NCI-H446 (cell line): Measurements from ENCODE around the gene PTGIS.

Source experiments
- DNase-seq, 2 experiments: peaks; one replicate each; lab custom pipeline; 2025; lab: John Stamatoyannopoulos, UW

PTGIS gene

GRCh38 chr20:49560186-49560585 is 7.8 kb downstream of the PTGIS start:
- DNase-seq, result no peak

DNA sequence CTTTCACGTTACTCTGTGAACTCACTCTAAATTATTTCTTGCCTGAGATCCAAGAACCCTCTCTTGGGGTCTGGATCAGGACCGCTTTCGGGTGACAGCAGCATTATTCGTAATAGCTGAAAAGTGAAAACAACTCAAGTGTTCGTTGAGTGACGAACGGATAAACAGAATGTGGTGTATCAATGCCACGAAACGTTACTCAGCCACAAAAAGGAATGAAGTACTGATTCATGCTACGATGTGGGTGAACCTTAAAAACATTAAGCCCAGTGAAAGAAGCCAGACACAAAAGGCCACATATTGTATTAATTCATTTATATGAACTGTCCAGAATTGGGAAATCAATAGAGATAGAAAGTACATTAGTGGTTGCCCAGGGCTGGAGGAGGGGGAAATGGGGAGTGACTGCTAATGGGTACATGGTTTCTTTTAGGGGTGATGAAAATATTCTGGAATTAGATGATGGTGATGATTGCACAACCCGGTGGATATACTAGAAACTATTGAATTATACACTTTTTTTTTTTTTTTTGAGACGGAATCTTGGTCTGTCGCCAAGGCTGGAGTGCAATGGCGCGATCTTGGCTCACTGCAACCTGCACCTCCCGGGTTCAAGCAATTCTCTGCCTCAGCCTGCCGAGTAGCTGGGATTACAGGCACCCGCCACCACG is 8.4 kb downstream of the PTGIS start:
- DNase-seq, result no peak

GRCh38 chr20:49558826-49559225 is 9.1 kb downstream of the PTGIS start:
- DNase-seq, result no peak

DNA sequence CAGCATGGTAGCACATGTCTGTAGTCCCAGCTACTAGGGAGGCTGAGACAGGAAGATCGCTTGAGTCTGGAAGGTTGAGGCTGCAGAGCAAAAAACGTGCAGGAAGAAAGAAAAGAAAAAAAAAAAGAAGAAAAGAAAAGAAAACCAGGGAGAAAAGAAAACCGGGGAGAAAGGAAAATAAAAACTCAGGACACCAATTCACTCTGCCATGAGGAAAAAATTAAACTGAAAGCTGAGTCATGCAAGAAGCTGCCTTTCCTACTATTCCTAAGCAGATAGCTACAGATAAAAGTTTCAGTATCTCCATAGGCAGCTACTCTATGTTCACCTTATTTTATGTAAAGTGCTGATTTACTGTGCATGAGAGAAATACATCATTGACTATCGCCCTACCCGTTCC is 10.5 kb downstream of the PTGIS start:
- no peak for DNase-seq

- DNase-seq, result no peak
Observed at GRCh38 chr20:49556621-49557020, 11.3 kb downstream of the PTGIS start.

DNA sequence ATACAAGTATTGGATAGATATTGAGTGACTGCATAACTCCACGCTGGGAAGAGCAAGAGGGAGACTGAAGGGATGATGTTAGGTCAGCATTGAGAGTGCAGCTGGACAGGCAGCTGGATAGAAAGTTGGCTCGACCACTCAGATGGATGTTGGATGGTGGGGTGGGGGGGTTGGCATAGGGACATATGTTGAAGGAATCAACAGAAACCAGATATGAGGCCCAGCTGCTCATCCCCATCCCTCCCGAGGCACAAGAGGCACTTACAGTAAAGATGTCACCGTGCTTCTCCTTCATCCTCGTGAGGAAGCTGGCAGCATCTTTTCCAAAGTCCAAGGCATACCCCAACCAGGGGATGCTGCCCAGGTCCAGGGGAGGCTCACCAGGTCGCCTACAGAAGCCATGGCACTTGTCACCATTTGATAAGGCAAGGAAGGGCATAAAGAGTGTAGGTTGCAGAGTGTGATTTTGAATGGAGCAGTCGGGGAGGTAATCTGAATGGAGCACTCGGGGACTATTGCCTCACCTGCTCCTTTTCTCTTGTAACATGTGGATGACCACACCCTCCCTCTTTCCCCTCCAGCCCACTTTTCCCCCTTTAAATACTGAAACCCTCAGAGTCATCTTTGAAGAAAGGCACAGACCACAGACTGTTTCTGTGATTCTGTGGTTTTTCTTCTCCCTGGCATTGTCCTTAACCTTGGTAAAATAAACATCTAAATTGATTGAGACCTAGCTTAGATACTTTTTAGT is 18.0 kb downstream of the PTGIS start:
- no peak for DNase-seq

DNA sequence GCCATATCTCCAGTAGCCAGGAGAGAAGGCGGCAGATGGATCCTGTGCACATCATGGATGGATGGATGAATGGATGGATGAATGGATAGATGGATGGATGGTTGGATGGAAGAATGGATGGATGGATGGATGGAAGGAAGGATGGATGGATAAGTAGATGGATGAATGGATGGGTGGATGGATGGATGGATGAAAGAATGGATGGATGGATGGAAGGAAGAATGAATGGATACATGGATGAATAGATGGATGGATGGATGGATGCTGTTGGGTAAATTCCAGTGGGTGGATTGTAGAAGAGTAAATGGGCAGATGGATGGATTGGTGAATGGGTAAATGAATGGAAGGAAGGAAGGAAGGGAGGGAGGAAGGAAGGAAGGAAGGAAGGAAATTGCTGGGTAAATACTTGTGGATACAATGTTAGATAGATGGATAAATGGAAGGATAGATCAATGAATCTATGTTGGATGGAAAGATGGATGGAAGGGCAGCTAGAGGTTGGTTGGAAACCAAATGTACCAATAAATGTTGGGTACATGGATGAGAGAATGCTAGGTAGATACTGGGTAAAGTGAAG is 19.5 kb downstream of the PTGIS start:
- no peak for DNase-seq

- DNase-seq, result no peak
Observed at GRCh38 chr20:49545572-49545971, 22.4 kb downstream of the PTGIS start.

DNA sequence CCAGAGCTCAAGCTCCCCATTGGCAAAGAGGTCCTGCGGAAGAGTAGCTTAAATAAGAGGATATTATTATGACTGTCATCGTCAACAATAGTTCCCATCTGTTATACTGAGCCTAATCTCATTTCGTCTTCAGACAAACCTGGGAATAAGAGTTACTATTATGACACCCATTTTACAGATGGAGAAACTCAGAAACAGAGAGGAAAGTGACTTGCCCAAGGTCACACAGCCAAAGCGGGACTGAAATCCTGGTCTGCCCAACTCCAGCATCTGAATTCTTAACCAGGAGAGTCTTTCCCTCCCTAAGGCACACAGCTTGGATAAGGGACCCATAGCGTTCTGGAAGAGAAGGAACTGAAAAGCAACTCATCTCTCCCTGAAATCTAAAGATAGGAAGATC is 23.4 kb downstream of the PTGIS start:
- no peak for DNase-seq

DNA sequence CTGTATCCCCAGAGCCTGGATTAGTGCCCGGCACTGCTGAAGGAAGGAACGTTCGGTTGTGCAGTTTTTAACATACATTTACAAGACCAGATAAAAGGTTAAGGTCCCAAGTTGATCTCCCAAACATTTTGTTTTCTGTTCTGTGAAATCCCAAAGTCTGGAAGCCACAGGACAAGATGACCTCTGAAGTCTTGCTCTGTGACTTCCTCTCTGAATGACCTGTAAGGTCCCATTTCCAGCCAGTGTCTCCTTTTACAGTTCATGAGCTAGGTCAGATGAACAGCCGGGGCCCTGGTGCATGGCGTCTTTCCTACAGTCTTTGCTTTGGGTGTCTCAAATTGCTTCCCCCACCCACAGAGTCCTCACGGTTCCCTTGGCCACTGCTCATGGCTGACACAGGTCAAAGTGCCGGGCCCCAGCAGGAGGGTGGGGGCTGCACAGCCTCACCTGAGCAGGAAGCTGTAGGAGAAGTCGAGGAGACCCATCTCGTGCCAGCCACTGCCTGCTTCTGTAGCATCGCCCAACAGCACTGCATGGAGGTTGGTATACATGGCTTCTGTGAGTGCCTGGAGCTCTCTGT is 24.0 kb downstream of the PTGIS start:
- DNase-seq, result no peak

- no peak for DNase-seq
Observed at GRCh38 chr20:49543071-49543857, 24.7 kb downstream of the PTGIS start.

GRCh38 chr20:49542514-49542991 is 25.4 kb downstream of the PTGIS start:
- no peak for DNase-seq

- DNase-seq, result peak; percentile 77 to 86
Observed at GRCh38 chr20:49541733-49542513, 26.0 kb downstream of the PTGIS start.

- DNase-seq, result no peak
Observed at GRCh38 chr20:49540687-49541435, 27.1 kb downstream of the PTGIS start.

- DNase-seq, result no peak
Observed at GRCh38 chr20:49540232-49540620, 27.7 kb downstream of the PTGIS start.

GRCh38 chr20:49539481-49540231 is 28.3 kb downstream of the PTGIS start:
- no peak for DNase-seq

GRCh38 chr20:49538950-49539349 is 29.0 kb downstream of the PTGIS start:
- no peak for DNase-seq

DNA sequence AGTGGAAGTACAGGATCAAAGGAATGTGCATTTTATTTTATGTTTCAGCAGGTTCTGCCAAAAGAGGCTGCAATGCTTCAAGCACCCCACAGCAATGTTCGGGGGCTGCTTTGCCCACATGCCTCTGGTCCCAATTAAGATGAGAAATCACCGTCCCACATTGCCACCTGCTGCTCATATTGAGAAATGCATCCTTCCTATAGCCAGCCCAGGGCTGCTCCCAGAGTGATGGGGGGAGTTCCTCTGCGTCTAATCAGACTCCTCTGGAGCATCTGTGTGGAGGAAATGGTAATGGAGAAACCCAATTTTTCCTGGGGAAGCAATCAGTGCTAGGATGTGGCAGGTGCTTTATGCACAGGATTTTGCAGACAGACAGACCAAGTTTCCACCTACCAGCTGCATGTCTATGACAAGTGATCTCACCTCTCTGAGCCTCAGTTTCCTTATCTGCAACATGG is 33.7 kb downstream of the PTGIS start:
- peak; percentile 45 to 84 for DNase-seq

DNA sequence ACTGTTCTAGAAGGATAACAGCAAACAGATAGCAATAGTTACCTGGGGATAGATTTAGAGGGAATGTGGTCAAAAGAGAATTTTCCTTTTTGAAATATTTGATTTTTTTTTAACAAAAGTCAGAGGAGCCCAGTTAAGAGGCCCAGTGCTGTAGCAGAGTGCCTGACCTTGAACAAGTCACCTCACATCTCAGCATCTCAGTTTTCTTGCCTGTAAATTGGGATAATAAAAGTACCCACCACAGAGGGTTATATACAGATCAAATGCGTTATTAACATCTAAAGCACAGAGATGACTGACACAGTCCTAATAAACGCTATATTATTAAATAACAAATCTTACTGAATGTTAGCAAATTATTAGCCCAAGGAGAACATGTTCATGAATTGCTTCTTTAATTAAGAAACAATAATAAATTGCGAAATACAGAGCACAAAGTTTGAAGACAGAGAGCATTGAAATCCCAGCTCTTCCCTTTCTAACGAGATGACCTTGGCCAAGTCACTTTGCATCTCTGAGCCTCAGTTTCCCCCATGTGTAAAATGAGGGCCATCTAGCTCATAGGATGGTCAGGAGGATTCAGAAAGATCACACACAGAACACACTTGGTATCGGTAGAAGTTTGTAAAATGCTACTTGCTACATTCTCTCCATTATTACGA is 35.5 kb downstream of the PTGIS start:
- no peak for DNase-seq
